Keratinocyte (primary cell): ENCODE measurements around the gene UBASH3B.

Experiments
- EZH2 ChIP-seq: IDR thresholded peaks from one replicate; pipeline ENCODE4 v1.6.1; 2012; ENCODE audit warnings: inconsistent platforms, mild to moderate bottlenecking, low read length, moderate library complexity
- TF ChIP-seq, protein P1 (sequence below), 3 experiments: IDR thresholded peaks in 1 of 3; conservative IDR thresholded peaks in 1 of 3; optimal IDR thresholded peaks in 1 of 3; 2 replicates in 2 of 3; 3 replicates in 1 of 3; pipeline versions ENCODE3 to v1.5.1; 2011; ENCODE audit warnings: low read length in 3 of 3, mild to moderate bottlenecking in 3 of 3, moderate library complexity in 2 of 3, control low read depth in 1 of 3, inconsistent platforms in 1 of 3; ENCODE audit not compliant: insufficient read depth in 2 of 3; ENCODE audit errors: extremely low read depth in 1 of 3

DNA sequence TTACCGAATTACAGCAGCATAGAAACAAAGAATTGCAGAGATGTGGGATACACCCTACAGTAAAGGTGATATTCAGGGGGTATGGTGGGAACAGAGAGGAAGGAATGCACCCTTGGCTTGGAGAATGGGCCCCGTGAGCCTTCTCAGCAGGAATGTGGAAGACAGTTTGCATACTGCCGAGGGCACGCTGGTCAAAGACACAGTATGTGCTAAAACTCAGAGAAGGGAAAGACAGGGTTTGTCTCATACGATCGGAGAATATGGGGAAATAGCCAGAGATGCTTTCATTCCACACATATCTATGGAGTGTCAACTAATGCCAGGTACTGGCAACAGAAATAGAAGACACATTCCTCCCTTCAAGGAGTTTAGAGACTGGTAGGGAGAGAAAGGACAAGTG lies 36.9 kb downstream of the UBASH3B start:
- TF ChIP-seq, protein P1, sequence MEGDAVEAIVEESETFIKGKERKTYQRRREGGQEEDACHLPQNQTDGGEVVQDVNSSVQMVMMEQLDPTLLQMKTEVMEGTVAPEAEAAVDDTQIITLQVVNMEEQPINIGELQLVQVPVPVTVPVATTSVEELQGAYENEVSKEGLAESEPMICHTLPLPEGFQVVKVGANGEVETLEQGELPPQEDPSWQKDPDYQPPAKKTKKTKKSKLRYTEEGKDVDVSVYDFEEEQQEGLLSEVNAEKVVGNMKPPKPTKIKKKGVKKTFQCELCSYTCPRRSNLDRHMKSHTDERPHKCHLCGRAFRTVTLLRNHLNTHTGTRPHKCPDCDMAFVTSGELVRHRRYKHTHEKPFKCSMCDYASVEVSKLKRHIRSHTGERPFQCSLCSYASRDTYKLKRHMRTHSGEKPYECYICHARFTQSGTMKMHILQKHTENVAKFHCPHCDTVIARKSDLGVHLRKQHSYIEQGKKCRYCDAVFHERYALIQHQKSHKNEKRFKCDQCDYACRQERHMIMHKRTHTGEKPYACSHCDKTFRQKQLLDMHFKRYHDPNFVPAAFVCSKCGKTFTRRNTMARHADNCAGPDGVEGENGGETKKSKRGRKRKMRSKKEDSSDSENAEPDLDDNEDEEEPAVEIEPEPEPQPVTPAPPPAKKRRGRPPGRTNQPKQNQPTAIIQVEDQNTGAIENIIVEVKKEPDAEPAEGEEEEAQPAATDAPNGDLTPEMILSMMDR (optimal IDR thresholded peaks at IDR 0.05 in 1 of 3, IDR thresholded peaks at IDR 0.05 in 1 of 3, conservative IDR thresholded peaks at IDR 0.05 in 1 of 3; ENCODE audit: extremely low read depth in 1 of 3, insufficient read depth in 2 of 3, low read length in 3 of 3) = no peak
- TF ChIP-seq EZH2 = no peak
